Measurements from ENCODE around the gene EMP2.

EMP2 gene

GRCh38 chr16:10579575-10579964, 828 bp downstream of the EMP2 start:
- no peak for TF ChIP-seq CTCF (IDR thresholded peaks at IDR 0.05; ENCODE audit: insufficient read depth, low read length, poor library complexity, severe bottlenecking)
- no peak for DNase-seq (ENCODE audit: extremely low read depth, insufficient read length)
- Histone ChIP-seq H3K36me3 (ENCODE audit: control insufficient read depth, insufficient read depth, low read length) (no peaks in the 10 kb centered on the region), H3K27me3 (replicated peaks; ENCODE audit: control insufficient read depth, insufficient read depth, low read length) (peaks cover 6% of the 10 kb centered on the region), H3K4me3 (replicated peaks; ENCODE audit: low read depth, low read length) (no peak overlapping the region)

DNA sequence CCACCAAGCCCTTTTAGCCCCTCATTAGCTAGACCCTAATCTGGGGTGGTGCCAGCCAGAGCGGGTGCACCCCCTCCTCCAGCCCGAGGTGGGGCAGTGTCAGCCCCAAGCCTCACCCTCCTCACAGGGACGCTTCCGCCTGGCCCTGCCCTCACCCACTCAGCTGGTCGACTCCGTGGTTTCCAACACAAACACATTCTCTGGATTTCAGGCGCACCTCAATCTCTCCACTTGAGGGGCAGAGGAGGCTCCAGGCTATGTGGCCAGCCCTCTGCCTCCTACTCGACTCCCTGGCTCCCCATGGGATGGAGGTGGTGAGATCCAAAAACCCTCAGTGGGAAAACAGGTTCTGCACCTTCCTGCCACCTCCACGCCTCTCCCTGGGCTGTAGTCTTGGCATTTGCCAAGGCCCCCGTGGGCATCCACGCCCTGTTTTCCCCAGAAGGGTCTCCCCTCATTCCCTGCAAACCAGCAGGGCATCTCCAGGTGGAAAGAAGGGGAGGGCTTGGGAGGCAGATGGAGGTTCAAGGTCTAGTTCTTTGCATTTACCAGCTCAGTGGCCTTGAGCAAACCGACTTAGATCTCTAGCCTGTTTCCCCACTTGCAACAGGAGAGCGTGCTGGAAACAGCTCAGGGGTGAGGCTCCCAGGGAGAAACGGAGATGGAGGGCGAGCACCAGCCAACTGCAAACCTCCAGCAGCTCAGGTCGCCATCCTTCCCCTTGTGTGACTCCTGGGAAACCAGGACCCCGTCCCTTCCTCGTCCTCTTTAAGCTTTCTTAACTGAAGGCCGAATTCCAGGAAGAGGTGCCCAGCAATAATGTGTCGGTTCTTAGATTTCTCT, 1.7 kb downstream of the EMP2 start:
- H3K36me3 ChIP-seq (ENCODE audit: control insufficient read depth, insufficient read depth, low read length): no peaks in the 10 kb centered on the region
- no peak overlapping the region for H3K4me3 ChIP-seq (replicated peaks; ENCODE audit: low read depth, low read length)
- peaks cover 6% of the 10 kb centered on the region for H3K27me3 ChIP-seq (replicated peaks; ENCODE audit: control insufficient read depth, insufficient read depth, low read length)
- no peak for DNase-seq (ENCODE audit: extremely low read depth, insufficient read length)
- TF ChIP-seq CTCF (IDR thresholded peaks at IDR 0.05; ENCODE audit: insufficient read depth, low read length, poor library complexity, severe bottlenecking): no peak

GRCh38 chr16:10577305-10578202, 2.8 kb downstream of the EMP2 start:
- TF ChIP-seq CTCF (IDR thresholded peaks at IDR 0.05; ENCODE audit: insufficient read depth, low read length, poor library complexity, severe bottlenecking): no peak
- peaks cover 6% of the 10 kb centered on the region for H3K27me3 ChIP-seq (replicated peaks; ENCODE audit: control insufficient read depth, insufficient read depth, low read length)
- no peaks in the 10 kb centered on the region for H3K36me3 ChIP-seq (ENCODE audit: control insufficient read depth, insufficient read depth, low read length)
- no peak overlapping the region for H3K4me3 ChIP-seq (replicated peaks; ENCODE audit: low read depth, low read length)
- no peak for DNase-seq (ENCODE audit: extremely low read depth, insufficient read length)

DNA sequence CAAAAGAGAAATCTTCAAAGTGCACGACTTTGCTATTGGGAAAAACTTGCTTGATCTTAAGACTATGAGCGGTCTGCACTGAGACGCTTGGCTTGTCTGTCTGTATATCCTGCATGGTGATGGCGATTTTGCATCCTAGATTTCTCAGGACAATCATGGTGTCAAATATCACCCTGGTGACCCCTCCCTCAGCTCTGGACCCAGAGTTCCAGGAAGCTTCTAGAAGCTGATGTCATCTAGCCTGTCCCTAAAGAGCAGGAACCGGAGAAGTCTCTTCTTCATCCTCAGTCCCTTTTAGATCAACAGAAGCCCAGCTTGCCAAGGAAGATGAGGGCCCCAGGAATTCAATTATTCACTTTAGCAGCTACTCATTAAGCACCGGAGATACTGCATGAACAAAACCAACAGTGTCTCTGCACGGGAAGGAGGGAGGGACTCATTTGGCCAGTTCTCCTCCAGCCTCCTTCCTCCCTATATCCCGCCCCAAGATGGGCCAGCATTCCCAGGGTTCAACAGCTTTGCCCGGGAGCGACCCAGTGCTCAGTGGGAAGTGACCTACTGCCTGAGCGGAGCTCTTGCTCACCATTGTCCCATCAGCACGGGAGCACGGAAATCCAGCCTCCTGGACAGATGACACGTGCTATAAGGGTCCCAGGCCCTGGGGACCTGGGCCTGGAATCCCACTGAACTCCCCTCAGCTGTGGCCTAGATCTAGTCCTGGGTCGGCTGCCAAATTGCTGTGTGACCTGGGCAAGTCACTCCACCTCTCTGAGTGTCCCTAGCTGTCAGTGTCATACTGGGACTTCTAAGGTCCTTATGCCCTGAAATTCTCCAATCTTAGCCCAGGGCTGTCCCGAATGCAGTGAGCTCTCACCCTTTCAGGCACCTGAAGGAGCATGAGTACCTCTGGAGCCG, 3.8 kb downstream of the EMP2 start:
- no peak overlapping the region for H3K4me3 ChIP-seq (replicated peaks; ENCODE audit: low read depth, low read length)
- DNase-seq (ENCODE audit: extremely low read depth, insufficient read length): no peak
- H3K27me3 ChIP-seq (replicated peaks; ENCODE audit: control insufficient read depth, insufficient read depth, low read length): peaks cover 6% of the 10 kb centered on the region
- TF ChIP-seq CTCF (IDR thresholded peaks at IDR 0.05; ENCODE audit: insufficient read depth, low read length, poor library complexity, severe bottlenecking): no peak
- no peaks in the 10 kb centered on the region for H3K36me3 ChIP-seq (ENCODE audit: control insufficient read depth, insufficient read depth, low read length)

GRCh38 chr16:10575506-10576130, 4.8 kb downstream of the EMP2 start:
- Histone ChIP-seq H3K36me3 (ENCODE audit: control insufficient read depth, insufficient read depth, low read length) (no peaks in the 10 kb centered on the region), H3K27me3 (replicated peaks; ENCODE audit: control insufficient read depth, insufficient read depth, low read length) (peaks cover 6% of the 10 kb centered on the region), H3K4me3 (replicated peaks; ENCODE audit: low read depth, low read length) (no peak overlapping the region)
- TF ChIP-seq CTCF (IDR thresholded peaks at IDR 0.05; ENCODE audit: insufficient read depth, low read length, poor library complexity, severe bottlenecking): no peak
- DNase-seq (ENCODE audit: extremely low read depth, insufficient read length): no peak

All from GM06990 (cell line).